Bone marrow (tissue), 2 donors: ENCODE data around the gene PBLD.
"Not testable (repeated sequence)": the region's sequence is repeated elsewhere in the genome, so short reads cannot be mapped to it uniquely, and the experiment has no call there.

Experiments used
- DNase-seq, 2 donors: peaks; one replicate each; lab custom pipeline; 2025; lab: John Stamatoyannopoulos, UW

Gene PBLD

DNA sequence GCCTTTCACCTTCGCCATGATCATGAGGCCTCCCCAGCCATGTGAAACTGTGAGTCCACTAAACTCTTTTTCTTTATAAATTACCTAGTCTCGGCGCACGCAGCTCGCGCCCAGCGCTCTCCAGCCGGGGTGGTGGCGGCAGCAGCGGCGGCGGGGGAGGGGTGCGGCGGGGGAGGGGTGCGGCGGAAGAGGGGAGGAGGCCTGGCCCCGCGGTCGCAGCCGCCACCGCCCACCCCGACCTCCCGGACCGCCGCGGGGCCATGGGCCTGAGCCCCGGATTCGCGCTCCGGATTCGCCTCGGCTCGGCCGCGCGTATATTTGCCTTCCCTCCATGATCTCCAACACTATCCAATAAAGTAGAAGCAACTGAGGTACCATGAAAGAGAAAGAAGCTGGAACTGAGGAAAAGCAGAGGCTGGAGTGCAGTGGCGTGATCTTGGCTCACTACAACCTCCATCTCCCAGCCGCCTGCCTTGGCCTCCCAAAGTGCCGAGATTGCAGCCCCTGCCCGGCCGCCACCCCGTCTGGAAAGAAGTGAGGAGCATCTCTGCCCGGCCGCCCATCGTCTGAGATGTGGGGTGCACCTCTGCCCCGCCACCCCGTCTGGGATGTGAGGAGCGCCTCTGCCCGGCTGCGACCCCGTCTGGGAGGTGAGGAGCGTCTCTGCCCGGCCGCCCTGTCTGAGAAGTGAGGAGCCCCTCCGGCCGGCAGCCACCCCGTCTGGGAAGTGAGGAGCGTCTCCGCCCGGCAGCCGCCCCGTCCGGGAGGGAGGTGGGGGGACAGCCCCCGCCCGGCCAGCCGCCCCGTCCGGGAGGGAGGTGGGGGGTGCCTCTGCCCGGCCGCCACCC is 53.6 kb downstream of the PBLD start:
- not testable (repeated sequence) for DNase-seq

DNA sequence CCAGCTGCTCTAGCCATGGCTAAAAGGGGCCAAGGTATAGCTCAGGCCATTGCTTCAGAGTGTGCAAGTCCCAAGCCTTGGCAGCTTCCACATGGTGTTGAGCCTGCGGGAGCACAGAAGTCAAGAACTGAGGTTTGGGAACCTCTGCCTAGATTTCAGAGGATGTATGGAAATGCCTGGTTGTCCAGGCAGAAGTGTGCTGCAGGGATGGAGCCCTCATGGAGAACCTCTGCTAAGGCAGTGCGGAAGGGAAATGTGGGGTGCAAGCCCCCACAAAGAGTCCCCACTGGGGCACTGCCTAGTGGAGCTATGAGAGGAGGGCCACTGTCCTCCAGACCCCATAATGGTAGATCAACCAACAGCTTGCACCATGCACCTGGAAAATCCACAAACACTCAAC is 54.9 kb downstream of the PBLD start:
- not testable (repeated sequence) for DNase-seq

DNA sequence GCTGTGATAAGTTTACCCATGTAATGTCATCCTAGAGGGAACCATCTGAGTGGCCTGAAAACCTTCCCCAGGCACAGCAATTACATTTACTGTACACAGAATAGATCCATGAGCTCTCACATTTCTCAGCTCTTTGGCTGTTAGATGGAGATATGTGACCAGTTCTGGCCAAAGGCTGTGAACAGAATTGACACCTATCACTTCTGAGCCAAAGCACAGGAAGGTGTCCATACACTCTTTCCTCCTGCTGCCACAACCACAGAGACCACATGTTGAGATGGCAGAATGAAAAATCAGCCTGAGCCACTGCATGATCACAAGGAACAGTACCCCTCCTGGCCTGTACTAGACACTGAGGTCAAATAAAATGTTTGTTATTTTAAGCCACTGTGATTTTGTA is 56.5 kb downstream of the PBLD start:
- no peak for DNase-seq

DNA sequence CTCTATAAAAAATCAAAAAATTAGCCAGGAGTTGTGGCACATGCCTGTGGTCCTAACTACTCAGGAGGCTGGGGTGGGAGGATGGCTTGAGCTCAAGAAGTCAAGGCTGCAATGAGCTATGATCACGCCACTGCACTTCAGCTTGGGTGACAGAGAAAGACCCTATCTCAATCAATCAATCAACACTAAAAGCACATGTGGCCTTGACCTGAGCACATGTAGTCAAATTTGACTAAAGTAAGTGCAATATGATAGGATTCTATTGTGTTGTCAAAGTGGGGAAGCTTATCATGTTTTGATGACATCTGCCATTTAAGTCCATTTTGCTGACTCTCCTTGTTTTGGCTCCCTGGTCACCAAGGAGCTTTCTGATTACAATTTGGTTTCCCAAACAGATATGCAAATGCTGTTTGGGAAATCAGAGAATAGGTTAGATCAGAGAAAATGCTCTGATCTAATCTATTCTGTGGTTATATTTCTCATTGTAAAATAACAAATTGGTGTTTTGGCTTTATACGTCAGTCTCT is 57.1 kb downstream of the PBLD start:
- no peak for DNase-seq

DNA sequence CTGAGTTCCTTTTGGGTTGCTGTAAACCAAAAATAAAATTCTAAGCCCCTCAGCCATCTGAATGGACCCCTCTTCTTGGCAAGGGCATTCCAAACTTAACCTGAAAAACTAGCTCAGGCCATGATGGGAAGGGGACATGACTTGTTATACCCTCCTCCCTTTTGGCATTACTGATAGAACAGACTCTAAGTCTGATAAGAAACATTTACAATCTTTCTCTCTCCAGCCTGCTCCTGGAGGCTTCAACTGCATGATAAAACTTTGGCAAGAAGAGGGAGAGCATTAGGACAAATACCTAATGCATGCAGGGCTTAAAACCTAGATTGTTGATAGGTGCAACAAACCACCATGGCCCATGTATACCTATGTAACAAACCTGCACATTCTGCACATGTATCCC is 59.9 kb downstream of the PBLD start:
- DNase-seq = no peak

DNA sequence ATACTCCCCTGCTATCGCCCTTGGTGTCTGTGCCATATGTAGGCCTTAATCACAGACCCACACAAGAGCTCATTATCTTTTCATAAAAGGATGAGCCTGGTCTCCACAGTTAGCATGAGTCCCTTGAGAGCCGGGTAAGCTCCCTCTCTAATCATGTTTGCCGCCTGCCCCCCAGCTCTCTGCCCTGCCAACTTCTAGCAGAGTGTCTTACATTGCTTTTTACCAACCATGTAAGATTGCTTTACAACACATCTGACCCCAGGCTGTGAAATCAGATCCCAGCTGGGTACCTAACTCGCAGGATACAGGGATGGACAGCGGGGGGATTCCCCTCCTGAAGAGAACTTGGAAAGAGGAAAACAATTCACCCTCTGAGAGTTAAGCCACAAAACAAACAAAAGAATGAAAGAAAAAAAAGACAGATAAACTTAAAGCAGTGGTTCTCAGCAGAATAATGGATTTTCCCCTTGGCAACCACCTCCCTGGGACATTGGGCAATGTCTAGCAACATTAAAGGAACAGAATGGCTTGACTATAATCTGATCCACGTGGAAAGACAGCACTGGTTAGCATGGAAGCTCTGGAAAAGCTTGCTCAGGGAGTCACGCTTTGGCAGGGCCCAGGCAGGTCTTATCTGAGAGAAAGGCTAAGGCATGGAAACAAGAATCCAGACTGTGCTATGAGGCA is 61.4 kb downstream of the PBLD start:
- no peak for DNase-seq

DNA sequence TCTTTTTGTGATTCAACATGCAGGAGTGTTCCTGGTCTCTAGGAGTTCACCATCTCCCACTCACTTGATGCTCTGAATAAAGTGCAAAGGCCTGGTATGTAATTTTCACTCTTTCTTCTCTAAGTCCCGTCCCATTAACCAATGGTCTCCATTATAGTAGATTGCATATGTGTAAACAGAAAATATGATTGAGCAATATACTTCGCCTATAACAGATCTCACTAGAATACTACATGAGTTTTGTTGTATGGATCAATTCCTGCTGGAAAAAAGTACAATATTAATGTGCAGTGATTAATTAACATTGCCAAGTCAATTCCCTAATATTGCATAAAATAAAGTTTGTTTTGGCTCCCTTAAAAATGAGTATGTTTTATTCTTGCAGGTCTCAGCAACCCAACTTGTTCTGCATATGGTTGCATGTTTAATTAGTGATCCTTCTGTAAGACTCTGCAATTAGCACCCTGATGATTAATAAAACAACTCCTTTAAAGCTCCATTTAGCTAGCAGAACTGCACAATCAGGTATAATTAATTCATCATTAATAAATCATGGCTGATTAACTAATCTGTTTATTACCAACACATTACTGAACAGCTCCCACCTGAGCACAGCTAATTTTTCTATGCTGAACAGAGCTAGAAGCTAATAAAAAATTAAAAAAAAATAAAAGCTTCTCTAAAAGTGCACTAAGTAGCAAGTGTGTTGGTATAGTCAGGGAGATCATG is 63.0 kb downstream of the PBLD start:
- DNase-seq = no peak

DNA sequence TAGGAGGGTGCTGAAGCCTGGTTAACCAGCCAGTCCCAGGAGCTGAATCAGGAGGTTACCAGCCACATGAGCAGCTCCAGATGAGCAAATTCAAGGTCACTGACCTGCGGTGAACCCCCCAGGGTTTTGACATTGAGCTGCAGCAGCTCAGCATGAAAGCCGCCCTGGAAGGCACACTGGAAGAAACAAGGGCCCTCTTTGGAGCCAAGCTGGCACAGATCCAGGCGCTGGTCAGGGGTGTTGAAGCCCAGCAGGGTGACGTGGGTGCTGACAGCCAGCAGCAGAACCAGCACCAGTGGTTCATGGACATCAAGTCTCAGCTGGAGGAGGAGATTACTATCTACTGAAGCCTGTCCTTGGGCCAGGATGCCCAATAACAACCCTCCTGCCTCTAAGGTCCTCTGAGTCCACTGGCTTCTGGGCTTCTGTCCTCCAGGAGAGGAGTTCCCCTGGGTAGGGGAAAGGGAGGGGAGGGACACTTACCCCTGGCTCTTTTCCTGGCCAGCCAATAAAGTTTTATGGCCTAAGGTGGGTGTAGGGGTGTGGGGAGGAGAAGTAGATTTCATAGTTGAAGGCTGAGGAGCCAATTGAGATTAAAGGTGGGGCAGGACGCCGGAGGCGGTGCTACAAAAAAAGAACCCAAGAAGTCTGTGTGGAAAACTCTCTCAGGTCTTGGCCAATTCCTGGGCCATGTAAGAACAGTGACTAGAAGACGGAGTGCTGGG is 71.4 kb downstream of the PBLD start:
- DNase-seq = no peak

DNA sequence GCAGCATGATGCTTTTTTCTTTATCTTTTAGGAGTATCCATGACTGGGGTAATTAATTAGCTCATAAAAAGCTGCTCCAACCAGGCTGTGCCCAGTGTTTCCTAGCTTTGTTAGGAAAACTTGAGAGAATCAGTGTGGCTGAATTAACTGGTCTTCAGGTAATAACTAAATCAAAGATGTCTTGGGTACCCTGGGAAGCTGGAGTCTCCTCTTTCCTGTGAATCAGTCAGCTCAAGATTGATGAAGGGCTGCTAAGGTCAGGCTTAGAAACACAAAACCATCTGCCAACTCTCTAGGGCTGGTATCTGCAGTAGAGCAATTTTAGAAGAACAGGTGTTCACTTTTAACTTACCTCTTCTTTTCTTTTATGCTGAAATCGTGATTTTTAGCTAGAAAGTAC is 79.4 kb downstream of the PBLD start:
- DNase-seq = no peak

DNA sequence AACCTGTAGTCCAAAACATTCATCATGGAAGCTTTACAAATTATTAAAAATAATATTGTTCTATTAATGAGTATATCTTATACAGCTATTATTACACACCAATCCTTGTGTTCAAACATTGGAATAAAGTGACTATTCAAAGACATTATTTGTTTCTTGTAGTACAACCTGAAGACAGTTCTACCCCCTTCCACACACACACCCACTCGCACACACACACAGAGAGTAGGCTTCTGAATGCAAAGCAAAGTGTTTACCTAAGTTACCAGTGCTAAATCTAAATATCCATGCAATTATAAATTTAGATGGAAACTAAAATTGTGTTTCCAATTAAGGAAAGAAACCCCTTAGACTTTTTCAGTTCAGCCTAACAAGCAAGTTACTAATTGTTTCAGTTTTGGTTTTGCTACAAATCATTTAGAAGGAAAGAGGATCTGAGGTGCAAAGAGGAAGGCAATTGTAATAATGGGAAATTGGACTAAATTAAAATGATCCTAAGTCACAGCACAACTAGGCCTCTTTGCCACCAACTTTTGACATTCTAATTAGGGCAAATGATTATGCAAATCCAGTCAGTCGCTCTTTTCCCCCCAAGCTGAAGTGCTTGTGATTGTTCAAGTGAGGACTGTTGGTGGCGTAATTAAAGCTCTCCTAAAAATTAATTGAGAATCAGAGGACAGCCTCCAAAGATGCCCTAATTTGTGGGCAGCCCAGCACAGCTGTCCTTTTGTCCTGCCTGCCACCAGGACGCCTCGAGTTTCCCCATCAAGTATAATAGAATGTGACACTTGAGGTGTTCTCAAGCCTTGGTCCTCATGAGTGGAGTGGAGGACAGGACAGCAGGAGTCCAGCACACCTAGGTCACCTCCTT is 80.9 kb downstream of the PBLD start:
- peak in 1 of 2 donors; percentile 34 for DNase-seq

DNA sequence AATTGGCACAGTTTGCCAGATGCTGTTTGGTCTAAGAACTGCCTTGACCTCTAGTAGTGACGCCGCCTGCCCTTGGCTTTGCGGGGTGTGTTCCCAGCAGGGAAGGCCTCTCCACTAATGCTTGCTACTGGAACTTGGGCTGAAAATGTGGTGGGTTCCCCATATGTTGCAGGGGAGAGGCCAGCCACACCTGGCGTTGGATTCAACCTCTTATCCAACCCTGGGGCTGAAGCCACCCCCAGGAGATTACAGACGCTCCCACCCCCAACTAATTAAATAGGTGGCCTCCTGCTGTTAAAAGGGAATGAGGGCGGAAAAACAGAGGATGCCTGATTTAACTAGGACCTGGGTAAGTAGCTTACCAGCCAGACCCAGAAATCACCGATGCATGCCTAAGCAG is 81.6 kb downstream of the PBLD start:
- DNase-seq = no peak

DNA sequence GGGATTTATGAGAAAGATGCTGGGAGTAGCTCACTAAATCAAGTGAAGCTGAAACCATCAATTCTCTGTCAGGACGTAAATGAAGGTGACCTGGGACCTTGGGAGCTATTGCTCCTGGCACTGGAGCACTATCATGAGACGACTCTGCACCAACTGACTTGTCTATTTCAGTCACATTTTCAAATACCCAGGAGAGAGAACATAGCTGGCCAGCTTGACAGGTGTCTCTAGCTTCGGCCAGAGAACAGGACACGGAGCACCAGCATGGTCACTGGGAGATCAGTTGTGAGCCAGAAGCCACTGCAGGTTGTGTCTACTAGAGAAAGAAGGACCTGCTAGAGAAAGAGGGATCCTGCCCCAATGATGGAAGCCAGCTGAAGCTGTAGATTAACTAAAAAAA is 83.4 kb downstream of the PBLD start:
- DNase-seq = no peak

DNA sequence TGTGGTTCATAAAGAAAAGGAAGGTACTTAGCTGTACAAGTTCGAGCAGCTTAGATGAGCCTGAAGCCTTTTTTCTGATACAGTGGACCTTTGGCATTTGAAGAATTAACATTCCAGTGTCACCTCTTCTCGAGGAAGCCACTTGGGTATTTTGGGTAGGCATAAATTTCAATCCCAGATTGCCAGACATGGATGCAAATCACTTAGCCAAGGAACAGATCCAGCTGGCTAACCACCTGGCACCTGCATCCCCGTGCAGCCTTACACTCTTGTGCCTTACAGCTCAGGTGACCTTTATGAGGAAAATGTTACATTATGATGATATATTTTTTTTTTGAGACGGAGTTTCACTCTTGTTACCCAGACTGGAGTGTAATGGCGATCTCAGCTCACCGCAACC is 84.8 kb downstream of the PBLD start:
- no peak for DNase-seq

DNA sequence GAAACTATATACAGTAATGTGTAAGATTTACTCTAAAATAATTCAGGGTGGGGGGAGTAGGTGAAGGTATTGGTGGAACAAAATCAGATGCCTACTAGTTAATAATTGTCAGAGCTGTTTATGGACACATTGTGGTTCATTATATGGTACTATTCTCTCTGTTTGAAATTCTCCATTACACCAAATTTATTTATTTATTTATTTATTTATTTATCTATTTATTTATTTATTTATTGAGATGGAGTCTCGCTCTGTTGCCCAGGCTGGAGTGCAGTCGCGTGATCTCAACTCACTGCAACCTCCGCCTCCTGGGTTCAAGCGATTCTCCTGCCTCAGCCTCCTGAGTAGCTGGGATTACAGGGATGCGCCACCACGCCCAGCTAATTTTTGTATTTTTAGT is 86.3 kb downstream of the PBLD start:
- DNase-seq = not testable (repeated sequence)

DNA sequence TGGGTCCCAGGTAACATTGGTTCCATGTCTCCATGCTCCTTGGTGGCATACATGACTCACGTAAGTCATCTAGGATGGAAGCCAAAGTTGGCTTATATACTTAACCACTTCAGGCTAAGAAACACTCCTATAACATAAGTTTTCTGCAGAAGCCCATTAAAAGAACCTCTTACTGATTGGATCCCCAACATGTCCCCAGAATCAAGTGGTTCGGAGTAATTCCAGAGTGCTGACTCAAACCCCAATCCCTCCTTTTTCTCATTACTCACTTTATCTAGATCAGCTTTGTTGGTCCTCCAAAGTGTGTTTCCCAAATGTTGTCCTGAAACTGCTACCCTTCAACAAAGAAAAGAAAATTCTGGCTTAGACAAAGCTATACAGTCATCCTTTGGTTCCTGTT is 90.7 kb downstream of the PBLD start:
- no peak for DNase-seq

DNA sequence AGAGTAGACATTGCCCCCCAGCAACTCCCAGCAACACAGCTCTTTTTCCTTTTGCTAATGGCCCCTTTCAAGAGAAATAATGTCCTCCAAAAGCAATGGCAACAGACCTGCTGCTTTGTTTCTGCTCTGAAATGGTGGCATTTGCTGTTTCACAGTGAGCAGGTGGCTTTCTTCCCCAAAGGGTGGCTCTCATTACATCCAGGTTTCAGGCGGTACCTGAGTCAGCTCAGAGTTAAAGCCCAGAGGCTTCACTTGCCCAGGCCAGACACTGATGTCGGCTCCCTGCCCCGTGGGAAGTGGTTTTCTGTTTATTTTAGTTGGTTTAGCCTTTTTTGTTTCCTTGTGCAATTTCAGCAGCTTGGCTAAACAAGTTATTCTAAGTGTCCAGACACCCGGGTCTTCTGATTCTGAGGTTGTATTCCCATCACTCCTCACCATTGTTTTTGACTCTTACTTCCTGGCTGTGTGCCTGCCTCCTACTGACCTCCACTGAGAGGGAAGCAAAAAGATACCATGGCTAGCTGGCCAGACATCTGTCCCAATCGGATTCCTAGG is 93.1 kb downstream of the PBLD start:
- no peak for DNase-seq

DNA sequence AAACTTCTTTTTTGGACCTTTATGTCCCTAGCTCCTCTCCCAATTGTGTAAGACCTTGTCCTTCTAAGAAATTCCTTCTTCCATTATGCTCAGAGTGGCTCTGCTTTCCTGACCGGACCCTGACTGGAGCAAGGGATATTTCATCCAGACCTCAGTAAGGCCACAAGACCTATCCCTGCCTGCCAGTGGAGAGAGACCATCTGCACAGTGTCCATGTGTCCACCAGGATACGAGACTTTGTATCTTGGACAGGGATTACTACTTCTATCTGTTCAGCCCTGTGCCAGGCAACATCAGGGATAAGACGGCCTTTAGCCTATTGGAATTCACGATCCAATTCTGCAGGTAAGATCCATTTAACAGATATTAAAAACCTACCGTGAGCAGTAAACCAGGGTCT is 93.7 kb downstream of the PBLD start:
- no peak for DNase-seq

DNA sequence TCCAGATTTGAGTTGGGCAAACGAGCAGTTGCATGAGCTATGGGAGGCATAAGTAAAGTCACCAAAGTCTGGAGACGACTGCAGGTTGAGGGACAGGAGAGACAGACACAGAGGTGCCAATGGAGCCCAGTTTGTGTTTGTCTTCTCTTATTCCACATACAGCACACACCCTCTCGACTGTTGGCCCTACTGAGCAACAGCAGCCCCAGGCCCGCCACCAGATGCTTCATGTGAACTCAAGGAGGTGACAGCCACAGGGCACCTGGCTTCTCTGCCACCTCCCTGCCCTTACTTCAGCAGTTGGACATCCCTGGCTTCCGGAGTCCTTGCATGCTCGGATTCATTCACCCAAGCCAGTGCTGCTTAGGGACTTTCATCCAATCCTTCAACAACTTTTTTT is 94.4 kb downstream of the PBLD start:
- no peak for DNase-seq

DNA sequence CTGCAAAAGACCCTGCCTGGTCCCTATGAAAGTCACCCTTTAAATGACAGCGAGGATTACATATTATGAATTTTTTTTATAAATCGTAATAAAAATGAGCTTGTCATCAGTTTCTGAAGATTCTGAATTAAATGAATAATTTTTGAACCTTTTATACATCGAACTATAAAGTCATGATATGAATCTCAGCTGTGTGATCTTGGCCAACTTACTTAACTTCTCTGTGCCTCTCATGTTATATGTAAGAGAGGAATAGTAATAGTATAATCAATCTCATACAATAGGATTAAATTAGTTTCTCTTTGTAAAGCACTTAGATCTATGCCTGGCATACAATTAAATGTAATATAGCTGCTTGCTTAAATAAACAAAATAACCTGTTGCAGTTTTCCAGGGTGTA is 95.6 kb downstream of the PBLD start:
- DNase-seq = no peak

DNA sequence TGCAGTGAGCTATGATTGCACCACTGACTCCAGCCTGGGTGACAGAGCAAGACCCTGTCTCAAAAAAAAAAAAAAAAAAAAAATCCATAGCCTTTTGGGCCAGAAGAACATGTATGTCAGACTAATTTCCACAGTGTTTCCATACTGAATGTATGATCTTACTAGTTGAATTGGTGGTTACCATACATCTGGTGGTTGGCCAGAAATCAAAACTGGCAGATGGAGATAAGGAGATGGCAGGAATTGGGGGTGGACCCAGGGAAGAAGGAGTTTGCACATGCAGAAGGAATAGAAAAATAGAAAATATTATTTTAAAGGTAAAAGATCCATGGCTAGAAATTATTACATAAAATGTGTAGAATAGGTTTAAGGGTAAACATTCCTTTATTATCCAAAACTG is 97.1 kb downstream of the PBLD start:
- DNase-seq = no peak

DNA sequence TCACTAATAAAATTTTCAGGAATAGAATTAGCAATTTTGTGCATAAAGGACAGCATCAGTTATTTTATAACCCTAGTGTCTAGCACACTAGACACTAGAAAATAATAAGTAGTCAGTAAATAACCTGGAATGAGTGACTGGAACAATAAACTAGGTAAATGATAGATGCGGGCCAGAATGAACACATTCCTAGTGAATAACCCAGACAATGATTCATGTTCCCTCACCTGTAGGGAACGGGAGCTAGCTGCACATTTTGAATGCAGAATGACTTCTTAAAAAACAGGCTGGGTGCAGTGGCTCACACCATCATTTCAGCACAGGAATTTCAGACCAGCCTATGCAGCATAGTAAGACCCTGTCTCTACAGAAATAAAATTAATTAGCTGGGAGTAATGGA is 97.6 kb downstream of the PBLD start:
- DNase-seq = no peak
